Body of pancreas (tissue), 4 donors: ENCODE measurements around the gene PFN4. TPM values are rescaled to one million over a fixed set of nuclear protein-coding genes. Genes with fewer than 3 reads are reported as not detected.

Experiments used
- ATAC-seq: fragments of 150-250 bp; one replicate; pipeline ENCODE4 v1.9.1; 2016
- DNase-seq, 4 donors: peaks; one replicate each; pipeline ENCODE4 v3.0.0-alpha.2; 2019
- H3K27ac ChIP-seq, 4 donors: fragments of 200-600 bp; sonication (generic); 1 replicate in 3 of 4; 2 replicates in 1 of 4; pipeline versions ENCODE4 v1.5.1 to v1.6.1; 2016 to 2019; ENCODE audit warnings: mild to moderate bottlenecking in 1 of 4, mixed read lengths in 1 of 4, moderate library complexity in 1 of 4
- H3K27me3 ChIP-seq, 2 donors: fragments of 200-600 bp; sonication (generic); one replicate each; pipeline ENCODE4 v1.6.0; 2016; ENCODE audit warnings: mild to moderate bottlenecking in 1 of 2
- H3K36me3 ChIP-seq, 2 donors: fragments of 200-600 bp; sonication (generic); replicated peaks in 1 of 2; 2 replicates each; pipeline ENCODE4 v1.5.1; 2016; ENCODE audit warnings: low read depth in 2 of 2; ENCODE audit not compliant: insufficient read depth in 1 of 2
- H3K4me1 ChIP-seq: fragments of 200-600 bp; sonication (generic); one replicate; pipeline ENCODE4 v1.6.0; 2016
- H3K4me3 ChIP-seq, 2 donors: fragments of 200-600 bp; sonication (generic); 1 replicate in 1 of 2; 2 replicates in 1 of 2; pipeline ENCODE4 v1.5.1; 2016 to 2019
- H3K9me3 ChIP-seq, 3 donors: fragments of 200-600 bp; sonication (generic); 1 replicate in 2 of 3; 2 replicates in 1 of 3; pipeline ENCODE4 v1.5.1; 2016
- CTCF ChIP-seq, 7 experiments: fragments of 450-650 bp in 4 of 7; fragments of 200-600 bp in 3 of 7; sonication (generic) in 3 of 7; IDR thresholded peaks; one replicate each; pipeline ENCODE4 v1.5.1; 2016 to 2019; ENCODE audit warnings: antibody characterized with exemption in 7 of 7
- POLR2A ChIP-seq, 3 donors: fragments of 450-650 bp; IDR thresholded peaks; one replicate each; pipeline ENCODE4 v1.6.1; 2016; ENCODE audit warnings: antibody characterized with exemption in 3 of 3, mild to moderate bottlenecking in 2 of 3
- WGBS, 2 donors: methylation state at CpG; one replicate each; pipeline ENCODE4 v1.1.5; 2017; 5-methylcytosine and 5-hydroxymethylcytosine counted together
- intact Hi-C: fragments of 100-400 bp; cut with DNase I; formaldehyde crosslinking; loops from one replicate; pipeline ENCODE4 v1.15.1; 2023
- total RNA-seq, 2 donors: library from RNA; depleted of rRNA; stranded (reverse); fragments of >200 nt; gene quantifications; one replicate each; pipeline ENCODE4 v1.1.0, GENCODE V29; 2016

Gene PFN4
- total RNA-seq: not detected

GRCh38 chr2:24123195-24123921, at the start of gene PFN4, which contains the start of gene FAM228B:
Gene PFN4 (minus strand): TSS chr2:24123334. CDS start chr2:24122535, 799 bp downstream.
Gene FAM228B (plus strand): TSS chr2:24123469. CDS start chr2:24124362, 893 bp downstream.
- intact Hi-C loops: no loop called here
- ATAC-seq: peak; percentile 98
- peak within 1 kb of the TSS; percentile 80 to 91 (median 82) for H3K27ac ChIP-seq
- WGBS, 2 donors: 0% methylated on average over 1 to 87 of the region's 103 CpGs
- peaks cover 12% of the 10 kb centered on the region for H3K4me1 ChIP-seq
- peak within 1 kb of the TSS; percentile 36 to 59 for H3K4me3 ChIP-seq
- no peaks in the 10 kb centered on the region for H3K36me3 ChIP-seq
- peak; percentile 74 to 79 (median 74) for TF ChIP-seq POLR2A (IDR thresholded peaks at IDR 0.05)
- TF ChIP-seq CTCF (IDR thresholded peaks at IDR 0.05): no peak
- peak; percentile 87 to 91 (median 89) for DNase-seq
- H3K27me3 ChIP-seq: no peaks in the 10 kb centered on the region
- H3K9me3 ChIP-seq: no peaks in the 10 kb centered on the region

GRCh38 chr2:24169023-24169422, 45.9 kb upstream of the PFN4 start:
- no peaks in the 10 kb centered on the region for H3K27me3 ChIP-seq
- no peak overlapping the region for H3K4me3 ChIP-seq
- 88 to 98% methylated on average over 5 of the region's 5 CpGs for WGBS, 2 donors
- intact Hi-C loops: no loop called here
- ATAC-seq (no peak), DNase-seq (no peak)
- H3K27ac ChIP-seq: no peak overlapping the region
- no peaks in the 10 kb centered on the region for H3K36me3 ChIP-seq
- no peaks in the 10 kb centered on the region for H3K4me1 ChIP-seq
- H3K9me3 ChIP-seq: no peaks in the 10 kb centered on the region
- TF ChIP-seq CTCF (IDR thresholded peaks at IDR 0.05) (no peak), POLR2A (IDR thresholded peaks at IDR 0.05) (no peak)

- intact Hi-C loops: no loop called here
- no peak overlapping the region for H3K4me3 ChIP-seq
- no peak overlapping the region for H3K27ac ChIP-seq
- DNase-seq (peak in 3 of 4 donors; percentile 5 to 76 (median 21)), ATAC-seq (no peak)
- no peaks in the 10 kb centered on the region for H3K27me3 ChIP-seq
- H3K4me1 ChIP-seq: no peaks in the 10 kb centered on the region
- peak; percentile 33 to 98 (median 62) for TF ChIP-seq CTCF (IDR thresholded peaks at IDR 0.05)
- TF ChIP-seq POLR2A (IDR thresholded peaks at IDR 0.05): no peak
- H3K9me3 ChIP-seq: no peaks in the 10 kb centered on the region
- 46 to 57% methylated on average over 6 to 8 of the region's 8 CpGs for WGBS, 2 donors
- H3K36me3 ChIP-seq: no peaks in the 10 kb centered on the region
Observed at GRCh38 chr2:24164416-24164973, 41.4 kb upstream of the PFN4 start.

- ATAC-seq (no peak), DNase-seq (no peak)
- WGBS, 2 donors: 60 to 64% methylated on average over 2 of the region's 2 CpGs
- H3K27ac ChIP-seq: no peak overlapping the region
- H3K27me3 ChIP-seq: no peaks in the 10 kb centered on the region
- H3K4me1 ChIP-seq: no peaks in the 10 kb centered on the region
- TF ChIP-seq CTCF (IDR thresholded peaks at IDR 0.05): no peak
- TF ChIP-seq POLR2A (IDR thresholded peaks at IDR 0.05): no peak
- H3K4me3 ChIP-seq: no peak overlapping the region
- intact Hi-C loops: no loop called here
- no peaks in the 10 kb centered on the region for H3K36me3 ChIP-seq
- no peaks in the 10 kb centered on the region for H3K9me3 ChIP-seq
Observed at GRCh38 chr2:24163601-24164000, 40.5 kb upstream of the PFN4 start.
